ENCODE data around the gene MAP1B. TPM values are rescaled to one million over a fixed set of nuclear protein-coding genes. Genes with fewer than 3 reads are reported as not detected.
"Not testable (repeated sequence)": the region's sequence is repeated elsewhere in the genome, so short reads cannot be mapped to it uniquely, and the experiment has no call there.

MAP1B gene
- total RNA-seq, 1 donor from 2014 or later, result 0.57 TPM

GRCh38 chr5:72160329-72160728, 53.1 kb downstream of the MAP1B start:
- no peaks in the 10 kb centered on the region for H3K4me1 Mint-ChIP-seq (ENCODE audit: low read depth)
- no peaks in the 10 kb centered on the region for H3K9me3 Mint-ChIP-seq
- H3K27me3 Mint-ChIP-seq (ENCODE audit: low read depth), result peaks cover 33% of the 10 kb centered on the region
- H3K36me3 Mint-ChIP-seq (ENCODE audit: low read depth), result no peaks in the 10 kb centered on the region
- intact Hi-C loops (cut with micrococcal nuclease), result no loop called here
- no peak overlapping the region for H3K27ac Mint-ChIP-seq
- H3K4me3 Mint-ChIP-seq (ENCODE audit: low read depth), result no peak overlapping the region
- DNase-seq (ENCODE audit: low spot score), result no peak

DNA sequence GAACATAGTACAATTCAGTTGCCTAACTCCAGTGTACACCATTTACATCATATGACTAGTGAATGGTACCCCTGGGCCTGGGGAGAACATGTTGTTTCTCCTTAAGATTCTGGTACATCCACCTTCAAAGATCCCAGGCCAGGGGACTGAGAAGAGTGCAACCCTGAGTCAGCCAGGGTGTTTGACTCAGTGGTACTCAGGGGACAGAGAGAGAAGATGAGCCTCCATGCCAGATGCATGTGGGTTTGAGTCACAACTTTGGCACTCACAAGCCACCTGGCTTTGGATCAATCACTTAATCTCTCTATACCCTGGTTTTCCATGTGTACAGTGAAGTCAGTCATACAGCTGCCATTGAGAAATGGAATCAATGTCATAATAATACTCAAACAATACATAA, 53.7 kb downstream of the MAP1B start:
- Mint-ChIP-seq H3K9me3 (no peaks in the 10 kb centered on the region), H3K27me3 (ENCODE audit: low read depth) (peaks cover 35% of the 10 kb centered on the region), H3K4me1 (ENCODE audit: low read depth) (no peaks in the 10 kb centered on the region), H3K4me3 (ENCODE audit: low read depth) (no peak overlapping the region), H3K36me3 (ENCODE audit: low read depth) (no peaks in the 10 kb centered on the region), H3K27ac (no peak overlapping the region)
- DNase-seq (ENCODE audit: low spot score), result no peak
- intact Hi-C loops (cut with micrococcal nuclease), result no loop called here

DNA sequence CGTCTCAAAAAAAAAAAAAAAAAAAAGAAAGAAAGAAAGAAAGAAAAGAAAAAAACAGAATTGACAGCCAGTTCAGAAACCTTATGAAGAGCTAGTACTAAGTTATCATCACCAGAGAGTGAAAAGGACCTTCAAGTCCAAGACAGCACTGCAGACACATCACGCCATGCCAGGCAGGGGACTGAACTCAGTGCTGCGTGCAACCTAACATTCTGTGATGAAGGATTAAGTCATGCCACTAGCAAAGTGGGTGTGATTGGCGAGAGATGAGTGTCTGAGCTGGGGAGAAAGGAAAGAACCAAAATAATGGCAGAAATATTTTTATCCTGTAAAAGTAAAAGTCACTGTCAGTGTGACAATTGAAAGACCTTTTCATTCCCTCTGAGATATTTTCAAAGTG, 54.7 kb downstream of the MAP1B start:
- Mint-ChIP-seq H3K4me1 (ENCODE audit: low read depth) (no peaks in the 10 kb centered on the region), H3K27me3 (ENCODE audit: low read depth) (peaks cover 40% of the 10 kb centered on the region), H3K27ac (no peak overlapping the region), H3K36me3 (ENCODE audit: low read depth) (no peaks in the 10 kb centered on the region), H3K4me3 (ENCODE audit: low read depth) (no peak overlapping the region), H3K9me3 (no peaks in the 10 kb centered on the region)
- intact Hi-C loops (cut with micrococcal nuclease), result no loop called here
- DNase-seq (ENCODE audit: low spot score), result no peak

GRCh38 chr5:72163349-72163983, 56.2 kb downstream of the MAP1B start:
- Mint-ChIP-seq H3K36me3 (ENCODE audit: low read depth) (no peaks in the 10 kb centered on the region), H3K4me1 (ENCODE audit: low read depth) (no peaks in the 10 kb centered on the region), H3K4me3 (ENCODE audit: low read depth) (no peak overlapping the region), H3K27me3 (ENCODE audit: low read depth) (peaks cover 40% of the 10 kb centered on the region), H3K9me3 (no peaks in the 10 kb centered on the region), H3K27ac (no peak overlapping the region)
- intact Hi-C loops (cut with micrococcal nuclease), result no loop called here
- no peak for DNase-seq (ENCODE audit: low spot score)

GRCh38 chr5:72166070-72166979, 59.0 kb downstream of the MAP1B start:
- H3K9me3 Mint-ChIP-seq, result no peaks in the 10 kb centered on the region
- no peak overlapping the region for H3K27ac Mint-ChIP-seq
- peaks cover 52% of the 10 kb centered on the region for H3K27me3 Mint-ChIP-seq (ENCODE audit: low read depth)
- no peaks in the 10 kb centered on the region for H3K36me3 Mint-ChIP-seq (ENCODE audit: low read depth)
- H3K4me3 Mint-ChIP-seq (ENCODE audit: low read depth), result no peak overlapping the region
- intact Hi-C loops (cut with micrococcal nuclease), result no loop called here
- H3K4me1 Mint-ChIP-seq (ENCODE audit: low read depth), result no peaks in the 10 kb centered on the region
- no peak for DNase-seq (ENCODE audit: low spot score)

GRCh38 chr5:72167257-72167656, 60.0 kb downstream of the MAP1B start:
- no peak for DNase-seq (ENCODE audit: low spot score)
- no peak overlapping the region for H3K27ac Mint-ChIP-seq
- intact Hi-C loops (cut with micrococcal nuclease), result no loop called here
- peaks cover 3% of the 10 kb centered on the region for H3K4me1 Mint-ChIP-seq (ENCODE audit: low read depth)
- no peaks in the 10 kb centered on the region for H3K36me3 Mint-ChIP-seq (ENCODE audit: low read depth)
- no peaks in the 10 kb centered on the region for H3K9me3 Mint-ChIP-seq
- peaks cover 50% of the 10 kb centered on the region for H3K27me3 Mint-ChIP-seq (ENCODE audit: low read depth)
- no peak overlapping the region for H3K4me3 Mint-ChIP-seq (ENCODE audit: low read depth)

DNA sequence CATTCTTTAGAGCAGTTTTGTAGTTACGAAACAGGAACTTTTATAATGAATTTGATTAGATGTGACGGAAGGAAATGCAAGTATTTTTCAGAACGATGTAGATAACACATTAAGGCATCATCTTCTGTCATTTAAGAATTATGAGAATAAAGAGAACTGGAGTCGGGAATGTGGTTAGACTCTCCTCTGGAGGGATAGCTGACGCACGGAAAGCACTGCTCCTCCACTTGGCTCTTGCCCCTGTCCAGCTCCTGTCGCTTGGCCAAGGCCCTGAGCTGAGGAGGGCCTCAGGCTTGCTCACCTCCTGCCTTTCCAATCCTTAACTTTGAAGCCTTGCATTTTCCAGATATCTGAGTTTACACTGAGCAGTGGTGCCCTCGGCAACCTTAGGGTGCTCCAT, 60.5 kb downstream of the MAP1B start:
- no peak for DNase-seq (ENCODE audit: low spot score)
- no peak overlapping the region for H3K4me3 Mint-ChIP-seq (ENCODE audit: low read depth)
- peaks cover 3% of the 10 kb centered on the region for H3K4me1 Mint-ChIP-seq (ENCODE audit: low read depth)
- H3K9me3 Mint-ChIP-seq, result no peaks in the 10 kb centered on the region
- intact Hi-C loops (cut with micrococcal nuclease), result no loop called here
- peaks cover 49% of the 10 kb centered on the region for H3K27me3 Mint-ChIP-seq (ENCODE audit: low read depth)
- H3K36me3 Mint-ChIP-seq (ENCODE audit: low read depth), result no peaks in the 10 kb centered on the region
- H3K27ac Mint-ChIP-seq, result no peak overlapping the region

DNA sequence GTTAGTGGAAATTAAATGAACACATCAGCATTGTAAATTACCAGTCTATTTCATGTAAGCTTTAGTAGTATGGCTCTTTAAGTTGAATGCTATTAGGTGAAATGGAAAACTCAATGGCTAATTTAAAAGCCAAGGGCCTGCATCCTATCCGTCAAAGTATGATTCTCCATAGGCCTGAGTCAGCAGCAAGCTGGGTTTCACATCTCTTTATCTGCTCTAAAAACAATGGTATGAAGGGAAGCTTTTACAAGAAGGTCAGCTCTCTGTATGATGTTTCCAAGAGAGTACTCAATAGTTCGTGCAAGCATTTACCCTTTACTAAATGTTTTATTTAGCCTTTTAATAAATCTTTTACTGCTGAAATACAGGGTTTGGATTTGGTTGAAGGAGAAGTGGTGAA, 62.8 kb downstream of the MAP1B start:
- Mint-ChIP-seq H3K36me3 (ENCODE audit: low read depth) (no peaks in the 10 kb centered on the region), H3K9me3 (no peaks in the 10 kb centered on the region), H3K4me1 (ENCODE audit: low read depth) (peaks cover 3% of the 10 kb centered on the region), H3K27ac (no peak overlapping the region), H3K27me3 (ENCODE audit: low read depth) (peaks cover 48% of the 10 kb centered on the region), H3K4me3 (ENCODE audit: low read depth) (no peak overlapping the region)
- intact Hi-C loops (cut with micrococcal nuclease), result loop anchor here (5.0 kb wide), 1 partner anchor 33 kb away; no protein-coding TSS in a partner anchor
- DNase-seq (ENCODE audit: low spot score), result no peak

GRCh38 chr5:72171181-72171580, 63.9 kb downstream of the MAP1B start:
- intact Hi-C loops (cut with micrococcal nuclease), result loop anchor here (5.0 kb wide), 1 partner anchor 34 kb away; no protein-coding TSS in a partner anchor
- peaks cover 49% of the 10 kb centered on the region for H3K27me3 Mint-ChIP-seq (ENCODE audit: low read depth)
- not testable (repeated sequence) for DNase-seq (ENCODE audit: low spot score); H3K27ac Mint-ChIP-seq; H3K9me3 Mint-ChIP-seq; H3K4me3 Mint-ChIP-seq (ENCODE audit: low read depth); H3K36me3 Mint-ChIP-seq (ENCODE audit: low read depth); H3K4me1 Mint-ChIP-seq (ENCODE audit: low read depth)

GRCh38 chr5:72171667-72172066, 64.4 kb downstream of the MAP1B start:
- Mint-ChIP-seq H3K27me3 (ENCODE audit: low read depth) (peaks cover 48% of the 10 kb centered on the region), H3K4me1 (ENCODE audit: low read depth) (peaks cover 3% of the 10 kb centered on the region), H3K36me3 (ENCODE audit: low read depth) (no peaks in the 10 kb centered on the region), H3K27ac (no peak overlapping the region), H3K9me3 (no peaks in the 10 kb centered on the region), H3K4me3 (ENCODE audit: low read depth) (no peak overlapping the region)
- no peak for DNase-seq (ENCODE audit: low spot score)
- intact Hi-C loops (cut with micrococcal nuclease), result loop anchor here (5.0 kb wide), 1 partner anchor 34 kb away; no protein-coding TSS in a partner anchor

DNA sequence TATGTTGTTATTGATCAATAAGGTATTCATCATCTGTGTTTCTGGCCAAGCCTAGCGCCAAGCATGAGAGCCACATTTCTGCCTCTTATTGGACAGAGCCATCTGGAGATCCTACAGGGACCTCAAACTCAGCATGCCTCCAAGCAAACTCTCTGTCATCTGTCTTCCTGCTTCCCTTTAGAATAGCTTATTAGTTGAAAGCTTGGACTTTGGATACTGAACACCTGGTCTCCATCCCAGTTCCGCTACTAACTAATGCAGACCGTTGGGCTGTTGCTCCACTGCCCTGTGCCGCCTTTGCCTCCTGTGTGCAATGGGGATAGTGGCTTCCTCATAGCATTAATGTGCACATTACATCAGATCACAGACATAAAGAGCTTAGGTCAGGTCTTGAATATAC, 65.5 kb downstream of the MAP1B start:
- Mint-ChIP-seq H3K4me1 (ENCODE audit: low read depth) (peaks cover 3% of the 10 kb centered on the region), H3K36me3 (ENCODE audit: low read depth) (no peaks in the 10 kb centered on the region), H3K9me3 (no peaks in the 10 kb centered on the region), H3K4me3 (ENCODE audit: low read depth) (no peak overlapping the region), H3K27ac (no peak overlapping the region), H3K27me3 (ENCODE audit: low read depth) (peaks cover 40% of the 10 kb centered on the region)
- DNase-seq (ENCODE audit: low spot score), result no peak
- intact Hi-C loops (cut with micrococcal nuclease), result loop anchor here (5.0 kb wide), 1 partner anchor 35 kb away; no protein-coding TSS in a partner anchor

DNA sequence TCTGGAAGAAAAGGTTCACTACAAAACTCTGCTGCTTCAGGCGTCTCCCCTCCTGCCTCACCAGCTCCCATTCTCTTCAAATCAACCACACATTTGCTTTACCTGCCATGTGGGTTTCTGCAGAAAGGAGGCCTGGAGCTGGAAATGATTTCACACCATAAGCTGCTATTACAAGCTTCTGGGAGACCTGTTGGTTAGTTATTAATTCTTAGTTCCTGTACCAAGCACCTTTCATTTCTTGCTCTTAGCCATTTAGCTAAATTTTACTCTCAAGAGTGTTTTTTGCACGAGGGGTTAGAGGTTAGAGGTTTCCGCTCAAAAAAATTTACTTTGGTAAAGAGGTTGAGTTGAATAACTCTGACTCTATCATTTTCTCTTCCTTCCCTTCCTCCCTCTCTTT, 70.3 kb downstream of the MAP1B start:
- no peaks in the 10 kb centered on the region for H3K4me1 Mint-ChIP-seq (ENCODE audit: low read depth)
- no peak overlapping the region for H3K4me3 Mint-ChIP-seq (ENCODE audit: low read depth)
- H3K9me3 Mint-ChIP-seq, result no peaks in the 10 kb centered on the region
- no peak overlapping the region for H3K27ac Mint-ChIP-seq
- intact Hi-C loops (cut with micrococcal nuclease), result no loop called here
- no peaks in the 10 kb centered on the region for H3K36me3 Mint-ChIP-seq (ENCODE audit: low read depth)
- no peak for DNase-seq (ENCODE audit: low spot score)
- peaks cover 42% of the 10 kb centered on the region for H3K27me3 Mint-ChIP-seq (ENCODE audit: low read depth)

Data from activated T-helper 2 cell treated with anti-CD3 and anti-CD28 coated beads, Interferon-gamma antibody, Interleukin-2, Interleukin-4, amounts not matched to agents 10 μg/mL and 5 μg/mL and 100 μg/mL, durations not matched to agents 14 hours and 24 hours and 36 hours (primary cell).